Activated CD4-positive, alpha-beta T cell treated with anti-CD3 and anti-CD28 coated beads, Interleukin-2, Interleukin-4, amounts not matched to agents 100 ng/mL and 50 ng/mL, durations not matched to agents 16 hours and 8 hours (primary cell): ENCODE data around the gene SNX27.
A peak's percentile ranks its signal among the peaks of the same experiment; 100 is the strongest.

Source experiments
- DNase-seq: peaks from one replicate; pipeline ENCODE4 v3.0.0-alpha.2; 2020; ENCODE audit warnings: low spot score

SNX27 gene

GRCh38 chr1:151705753-151706463 is 94.1 kb downstream of the SNX27 start:
- DNase-seq = no peak

- no peak for DNase-seq
These were observed 94.9 kb downstream of the SNX27 start for GRCh38 chr1:151706464-151707415.

GRCh38 chr1:151707541-151708065 is 95.8 kb downstream of the SNX27 start:
- no peak for DNase-seq

- no peak for DNase-seq
These were observed 97.0 kb downstream of the SNX27 start for GRCh38 chr1:151708891-151709290.

- DNase-seq = peak; percentile 15
These were observed 98.5 kb downstream of the SNX27 start for GRCh38 chr1:151710187-151710840.

GRCh38 chr1:151711044-151711800 is 99.4 kb downstream of the SNX27 start:
- DNase-seq = no peak

GRCh38 chr1:151711951-151712350 is 100.1 kb downstream of the SNX27 start:
- DNase-seq = no peak

- no peak for DNase-seq
These were observed 101.2 kb downstream of the SNX27 start for GRCh38 chr1:151713044-151713443.

- no peak for DNase-seq
These were observed 102.0 kb downstream of the SNX27 start for GRCh38 chr1:151713874-151714273.

GRCh38 chr1:151714820-151715725 is 103.2 kb downstream of the SNX27 start:
- no peak for DNase-seq

- no peak for DNase-seq
These were observed 104.0 kb downstream of the SNX27 start for GRCh38 chr1:151715726-151716404.

GRCh38 chr1:151716405-151716762 is 104.5 kb downstream of the SNX27 start:
- no peak for DNase-seq

GRCh38 chr1:151716771-151717631 is 105.2 kb downstream of the SNX27 start, which contains the start of gene CELF3:
CELF3 (minus strand) TSS chr1:151716803; CDS start chr1:151716020, 783 bp downstream.
- DNase-seq = no peak

- DNase-seq = no peak
These were observed 106.2 kb downstream of the SNX27 start for GRCh38 chr1:151718011-151718431.

- DNase-seq = no peak
These were observed 106.8 kb downstream of the SNX27 start for GRCh38 chr1:151718666-151719065.

GRCh38 chr1:151720125-151720524 is 108.3 kb downstream of the SNX27 start:
- DNase-seq = no peak

- DNase-seq = no peak
These were observed 108.7 kb downstream of the SNX27 start for GRCh38 chr1:151720554-151720953.

- peak; percentile 9 for DNase-seq
These were observed 109.3 kb downstream of the SNX27 start, which contains the start of gene RIIAD1 for GRCh38 chr1:151720974-151721787. RIIAD1 (plus strand) TSS chr1:151721522; CDS start chr1:151721537, 15 bp downstream.
